H1 (cell line): ENCODE results near the gene GPER1. TPM values are rescaled to one million over a fixed set of nuclear protein-coding genes. Genes with fewer than 3 reads are reported as not detected.

Source experiments
- CTCF ChIA-PET: fragments of 300-600 bp; sonication (Branson Sonifier 250); formaldehyde crosslinking; loops from one replicate; lab custom pipeline; 2021; ENCODE audit not compliant: partially characterized antibody; lab: Charles Lee
- POLR2A ChIA-PET: fragments of 300-600 bp; sonication (Branson Sonifier 250); formaldehyde crosslinking; loops from one replicate; lab custom pipeline; 2021; ENCODE audit warnings: inconsistent platforms; ENCODE audit not compliant: partially characterized antibody; lab: Charles Lee
- DNase-seq, 2 experiments: peaks; one replicate each; pipeline versions ENCODE4 v3.0.0 to v3.0.0-alpha.2; 2010 to 2022; ENCODE audit warnings: low spot score in 2 of 2, low read depth in 1 of 2, mixed read lengths in 1 of 2
- FAIRE-seq: peaks from 2 replicates; lab custom pipeline; 2011; peaks lifted over from hg19 to GRCh38; lab: Jason Lieb, UNC
- H2AFZ ChIP-seq: 2 replicates; pipeline ENCODE4 v1.8.1; 2012; ENCODE audit warnings: low read length, inconsistent platforms
- H2AK5ac ChIP-seq: 2 replicates; pipeline ENCODE4 v1.6.1; 2013; ENCODE audit warnings: low read depth, low read length
- H2BK120ac ChIP-seq: replicated peaks from 2 replicates; pipeline ENCODE3; 2013; ENCODE audit warnings: low read depth, low read length, inconsistent platforms
- H2BK12ac ChIP-seq: 2 replicates; pipeline ENCODE4 v1.6.1; 2013; ENCODE audit warnings: low read depth, low read length
- H2BK15ac ChIP-seq: 2 replicates; pipeline ENCODE4 v1.6.1; 2013; ENCODE audit warnings: low read length
- H2BK20ac ChIP-seq: 2 replicates; pipeline ENCODE4 v1.6.1; 2013; ENCODE audit warnings: low read length
- H2BK5ac ChIP-seq: 2 replicates; pipeline ENCODE4 v1.6.1; 2013; ENCODE audit warnings: low read depth, low read length
- H3K14ac ChIP-seq: 2 replicates; pipeline ENCODE4 v1.6.1; 2013; ENCODE audit warnings: inconsistent platforms; ENCODE audit not compliant: insufficient read length
- H3K18ac ChIP-seq: 2 replicates; pipeline ENCODE4 v1.6.1; 2013; ENCODE audit warnings: low read length; ENCODE audit errors: extremely low read depth
- H3K23ac ChIP-seq: 2 replicates; pipeline ENCODE4 v1.6.1; 2013; ENCODE audit warnings: inconsistent platforms; ENCODE audit not compliant: insufficient read length
- H3K23me2 ChIP-seq: 2 replicates; pipeline ENCODE4 v1.6.1; 2013; ENCODE audit warnings: low read depth, low read length
- H3K27ac ChIP-seq: 2 replicates; pipeline ENCODE4 v1.6.1; 2011; ENCODE audit warnings: low read depth, low read length, inconsistent platforms
- H3K27me3 ChIP-seq, 4 experiments: replicated peaks in 1 of 4; 1 replicate in 1 of 4; 2 replicates in 3 of 4; pipeline versions ENCODE4 v1.6.1 to v1.8.1; 2011 to 2013; ENCODE audit warnings: low read length in 3 of 4, mild to moderate bottlenecking in 3 of 4, inconsistent platforms in 2 of 4, mixed read lengths in 2 of 4, moderate library complexity in 1 of 4; ENCODE audit not compliant: control insufficient read depth in 3 of 4, insufficient read depth in 3 of 4; ENCODE audit errors: extremely low read depth in 1 of 4
- H3K36me3 ChIP-seq, 4 experiments: 2 replicates each; pipeline versions ENCODE4 v1.6.1 to v1.8.1; 2011 to 2013; ENCODE audit warnings: mild to moderate bottlenecking in 4 of 4, low read length in 3 of 4, moderate library complexity in 2 of 4, control low read depth in 1 of 4, inconsistent platforms in 1 of 4; ENCODE audit not compliant: insufficient read depth in 4 of 4, control insufficient read depth in 2 of 4
- H3K4ac ChIP-seq: replicated peaks from 2 replicates; pipeline ENCODE3; 2013; ENCODE audit warnings: low read length, low read depth, mixed read lengths, inconsistent platforms; ENCODE audit not compliant: insufficient read length
- H3K4me1 ChIP-seq, 4 experiments: replicated peaks in 1 of 4; 1 replicate in 1 of 4; 2 replicates in 3 of 4; pipeline versions ENCODE4 v1.6.1 to v1.8.1; 2011 to 2013; ENCODE audit warnings: low read length in 3 of 4, inconsistent platforms in 2 of 4, mixed read lengths in 1 of 4; ENCODE audit not compliant: insufficient read depth in 4 of 4, control insufficient read depth in 3 of 4
- H3K4me2 ChIP-seq, 2 experiments: 2 replicates each; pipeline versions ENCODE4 v1.6.1 to v1.8.1; 2011 to 2013; ENCODE audit warnings: low read depth in 2 of 2, low read length in 2 of 2, control low read depth in 1 of 2, inconsistent platforms in 1 of 2, mild to moderate bottlenecking in 1 of 2; ENCODE audit not compliant: insufficient read depth in 1 of 2
- H3K4me3 ChIP-seq, 4 experiments: fragments of 200-600, 300-600 bp in 1 of 4; sonication (generic), shearing (Covaris generic), sonication (Bioruptor Twin) in 1 of 4; 2 replicates each; pipeline versions ENCODE4 v1.5.1 to v1.8.1; 2011 to 2016; ENCODE audit warnings: low read length in 4 of 4, low read depth in 3 of 4, control low read depth in 2 of 4, inconsistent platforms in 2 of 4, mild to moderate bottlenecking in 2 of 4, mixed read lengths in 1 of 4, moderate library complexity in 1 of 4; ENCODE audit not compliant: insufficient read depth in 2 of 4; ENCODE audit errors: extremely low read depth in 1 of 4
- H3K56ac ChIP-seq: replicated peaks from 2 replicates; pipeline ENCODE3; 2013; ENCODE audit warnings: low read depth, mild to moderate bottlenecking, mixed read lengths, low read length, inconsistent platforms; ENCODE audit not compliant: insufficient read length
- H3K79me1 ChIP-seq: 2 replicates; pipeline ENCODE4 v1.6.1; 2013; ENCODE audit warnings: low read depth, low read length, control low read depth
- H3K79me2 ChIP-seq, 2 experiments: 2 replicates each; pipeline versions ENCODE4 v1.6.1 to v1.8.1; 2012 to 2013; ENCODE audit warnings: low read length in 2 of 2, mild to moderate bottlenecking in 2 of 2, inconsistent platforms in 1 of 2; ENCODE audit not compliant: insufficient read depth in 2 of 2, control insufficient read depth in 1 of 2
- H3K9ac ChIP-seq, 4 experiments: replicated peaks in 1 of 4; 1 replicate in 1 of 4; 2 replicates in 3 of 4; pipeline versions ENCODE4 v1.6.1 to v1.8.1; 2011 to 2013; ENCODE audit warnings: low read depth in 3 of 4, low read length in 3 of 4, control low read depth in 2 of 4, mild to moderate bottlenecking in 2 of 4, moderate library complexity in 2 of 4, inconsistent platforms in 1 of 4; ENCODE audit errors: extremely low read depth in 1 of 4
- H3K9me3 ChIP-seq, 2 experiments: 2 replicates each; pipeline versions ENCODE4 v1.6.1 to v1.8.1; 2012 to 2013; ENCODE audit warnings: mild to moderate bottlenecking in 2 of 2, moderate library complexity in 2 of 2, control low read depth in 1 of 2, inconsistent platforms in 1 of 2, low read depth in 1 of 2, low read length in 1 of 2, mixed read lengths in 1 of 2; ENCODE audit not compliant: insufficient read depth in 2 of 2
- H4K20me1 ChIP-seq, 2 experiments: replicated peaks in 1 of 2; 2 replicates each; pipeline versions ENCODE3 to v1.8.1; 2011 to 2013; ENCODE audit warnings: inconsistent platforms in 2 of 2, low read length in 2 of 2, mild to moderate bottlenecking in 1 of 2; ENCODE audit not compliant: insufficient read depth in 2 of 2, control insufficient read depth in 1 of 2
- H4K5ac ChIP-seq: 2 replicates; pipeline ENCODE4 v1.6.1; 2013; ENCODE audit warnings: low read length, low read depth, mixed read lengths, inconsistent platforms; ENCODE audit not compliant: insufficient read length
- H4K8ac ChIP-seq: 2 replicates; pipeline ENCODE4 v1.8.0; 2013; ENCODE audit warnings: mild to moderate bottlenecking, moderate library complexity, low read length, inconsistent platforms; ENCODE audit not compliant: insufficient read depth; ENCODE audit errors: extremely low read depth
- H4K91ac ChIP-seq: replicated peaks from 2 replicates; pipeline ENCODE3; 2013; ENCODE audit warnings: low read length, mixed read lengths, inconsistent platforms; ENCODE audit not compliant: insufficient read length
- EGR1 ChIP-seq: IDR thresholded peaks from 2 replicates; pipeline ENCODE4 v1.6.1; 2011; ENCODE audit warnings: low read depth, low read length, borderline replicate concordance
- TAF7 ChIP-seq: optimal IDR thresholded peaks from 2 replicates; pipeline ENCODE3; 2011; ENCODE audit warnings: low read depth, mild to moderate bottlenecking, inconsistent platforms, low read length, moderate library complexity, borderline replicate concordance
- WGBS, 2 experiments: shearing (Covaris generic) in 1 of 2; methylation state at CpG; one replicate each; pipeline versions ENCODE4 v1.1.6 to v1.1.7; 2013 to 2015; ENCODE audit warnings: low lambda C conversion rate in 2 of 2, mixed read lengths in 2 of 2, inconsistent platforms in 1 of 2, low coverage in 1 of 2, missing lambda C conversion rate in 1 of 2; ENCODE audit not compliant: insufficient replicate concordance in 2 of 2, insufficient coverage in 1 of 2, insufficient read length in 1 of 2; ENCODE audit errors: extremely low coverage in 1 of 2, missing lambda C conversion rate in 1 of 2; 5-methylcytosine and 5-hydroxymethylcytosine counted together
- polyA plus RNA-seq, 7 experiments: library from polyadenylated mRNA; depleted of rRNA in 3 of 7; stranded (reverse) in 5 of 7; unstranded in 2 of 7; fragments of >200 nt in 5 of 7; fragments of 200-250 nt in 2 of 7; gene quantifications; 1 replicate in 5 of 7; 2 replicates in 1 of 7; 4 replicates in 1 of 7; pipeline versions ENCODE4 v1.2.1 to v1.2.3, GENCODE V29; 2011 to 2013; ENCODE audit warnings: missing spikeins in 2 of 7, mixed read lengths in 2 of 7
- total RNA-seq: library from RNA; stranded (reverse); fragmentation: NEBNext Ultra II Directional; extraction: Animal tissue kit (Norgen Biotek cat#: 25700); gene quantifications from 2 replicates; pipeline ENCODE4 v1.2.1, GENCODE V29; 2021

The GPER1 gene
- total and polyA plus RNA-seq, 2 of the 8 experiments (the other 6 are each of a cell fraction or from before 2014, with no cell fraction given) = 0.24 to 0.47 TPM

DNA sequence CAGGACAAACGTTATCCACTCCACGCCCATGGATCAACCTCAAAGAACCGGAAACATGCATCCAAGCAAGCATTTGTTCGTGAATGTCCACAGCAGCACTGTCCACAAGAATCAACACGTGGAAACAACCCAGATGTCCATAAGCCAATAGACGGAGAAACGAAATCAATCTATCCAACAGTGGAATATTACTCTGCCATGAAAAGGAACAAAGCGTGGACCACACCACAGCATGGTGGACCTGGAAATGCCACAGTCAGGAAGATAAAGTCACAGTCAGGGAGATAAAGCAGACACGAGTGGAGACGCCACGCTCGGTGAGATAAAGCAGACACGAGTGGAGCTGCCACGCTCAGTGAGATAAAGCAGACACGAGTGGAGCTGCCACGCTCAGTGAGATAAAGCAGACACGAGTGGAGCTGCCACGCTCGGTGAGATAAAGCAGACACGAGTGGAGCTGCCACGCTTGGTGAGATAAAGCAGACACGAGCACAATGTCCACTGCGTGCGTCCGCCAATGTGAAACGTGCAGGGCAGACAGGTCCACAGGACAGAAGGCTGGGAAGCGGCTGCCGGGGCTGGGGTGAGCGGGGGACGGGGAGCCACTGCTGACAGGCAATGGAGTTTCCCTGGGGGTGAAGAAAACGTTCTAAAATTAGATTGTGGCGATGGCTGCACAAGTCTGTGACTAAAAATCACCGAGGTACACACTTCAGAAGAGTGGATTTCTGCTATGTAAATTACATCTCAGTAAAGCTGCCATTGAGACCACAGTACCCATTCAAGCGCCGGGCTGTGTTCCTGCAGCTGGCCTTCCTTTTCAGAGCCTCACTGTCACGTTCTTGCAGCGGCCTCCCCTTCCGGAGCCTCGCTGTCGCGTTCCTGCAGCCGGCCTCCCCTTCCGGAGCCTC, 10.6 kb downstream of the GPER1 start:
- H3K9ac ChIP-seq = no peak overlapping the region
- no peak for FAIRE-seq

More for the DNA sequence above, 10.6 kb downstream of the GPER1 start:
- Histone ChIP-seq H4K5ac (no peak overlapping the region), H2AFZ (no peak overlapping the region), H3K79me1 (peaks cover 21% of the 10 kb centered on the region), H4K91ac (no peak overlapping the region), H3K23ac (no peak overlapping the region), H3K27ac (no peak overlapping the region), H2BK12ac (no peak overlapping the region), H4K20me1 (peaks cover 5 to 15% of the 10 kb centered on the region in 2 experiments), H4K8ac (no peak overlapping the region), H3K23me2 (no peaks in the 10 kb centered on the region), H3K18ac (no peak overlapping the region), H2BK15ac (no peak overlapping the region), H3K27me3 (no peaks in the 10 kb centered on the region), H3K9me3 (no peaks in the 10 kb centered on the region), H3K14ac (no peak overlapping the region), H3K79me2 (peaks cover 0 to 11% of the 10 kb centered on the region in 2 experiments; a peak in 1 of 4 replicates), H2AK5ac (no peak overlapping the region), H2BK120ac (no peak overlapping the region), H3K4me2 (no peak overlapping the region), H2BK20ac (no peak overlapping the region), H3K4me1 (no peaks in the 10 kb centered on the region; a peak in 1 of 7 replicates), H3K4ac (no peak overlapping the region), H3K56ac (no peak overlapping the region), H2BK5ac (no peak overlapping the region), H3K4me3 (no peak overlapping the region), H3K36me3 (no peaks in the 10 kb centered on the region; a peak in 1 of 8 replicates)
- ChIA-PET CTCF (interaction anchor here (0.9 to 1.6 kb wide), 3 partner anchors 10 to 21 kb away, joined by 3 read pairs; no protein-coding TSS in a partner anchor), POLR2A (interaction anchor here (0.7 kb wide), 1 partner anchor 191 kb away, joined by 3 read pairs; no protein-coding TSS in a partner anchor)
- WGBS, 2 experiments = 94% methylated on average over 43 of the region's 43 CpGs; no CpG with 5 or more reads in 1 of the 2 experiments
- TF ChIP-seq TAF7 (no peak), EGR1 (0 out of 2 replicates have a peak, but pooled peaks have one; percentile 26)
- DNase-seq = no peak
